ENCODE results near the gene MND1.

DNA sequence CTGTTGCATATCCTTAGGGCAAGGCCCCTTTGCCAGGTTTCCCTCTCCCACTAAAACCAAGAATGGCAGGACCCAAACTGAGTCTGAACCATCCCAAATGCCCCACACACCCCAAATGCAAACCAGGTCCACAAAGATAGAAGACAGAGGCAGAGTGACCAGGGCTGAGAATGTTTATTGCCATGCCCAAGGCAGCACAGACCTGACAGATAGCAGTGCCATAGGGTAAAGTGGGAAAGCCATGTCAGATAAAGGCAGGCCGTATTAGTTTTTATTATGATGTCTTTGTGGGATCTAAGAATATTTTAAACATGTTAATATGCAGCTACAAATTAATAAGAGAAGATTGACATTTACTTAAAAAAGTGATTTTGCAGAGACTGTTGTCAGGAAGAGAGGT lies 29.6 kb upstream of the MND1 start:
- no peak for TF ChIP-seq EZH2 (IDR thresholded peaks at IDR 0.05; ENCODE audit: borderline replicate concordance, low read length)
- TF ChIP-seq, protein P1, sequence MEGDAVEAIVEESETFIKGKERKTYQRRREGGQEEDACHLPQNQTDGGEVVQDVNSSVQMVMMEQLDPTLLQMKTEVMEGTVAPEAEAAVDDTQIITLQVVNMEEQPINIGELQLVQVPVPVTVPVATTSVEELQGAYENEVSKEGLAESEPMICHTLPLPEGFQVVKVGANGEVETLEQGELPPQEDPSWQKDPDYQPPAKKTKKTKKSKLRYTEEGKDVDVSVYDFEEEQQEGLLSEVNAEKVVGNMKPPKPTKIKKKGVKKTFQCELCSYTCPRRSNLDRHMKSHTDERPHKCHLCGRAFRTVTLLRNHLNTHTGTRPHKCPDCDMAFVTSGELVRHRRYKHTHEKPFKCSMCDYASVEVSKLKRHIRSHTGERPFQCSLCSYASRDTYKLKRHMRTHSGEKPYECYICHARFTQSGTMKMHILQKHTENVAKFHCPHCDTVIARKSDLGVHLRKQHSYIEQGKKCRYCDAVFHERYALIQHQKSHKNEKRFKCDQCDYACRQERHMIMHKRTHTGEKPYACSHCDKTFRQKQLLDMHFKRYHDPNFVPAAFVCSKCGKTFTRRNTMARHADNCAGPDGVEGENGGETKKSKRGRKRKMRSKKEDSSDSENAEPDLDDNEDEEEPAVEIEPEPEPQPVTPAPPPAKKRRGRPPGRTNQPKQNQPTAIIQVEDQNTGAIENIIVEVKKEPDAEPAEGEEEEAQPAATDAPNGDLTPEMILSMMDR (IDR thresholded peaks at IDR 0.05; ENCODE audit: low read length) = no peak
